ENCODE data around the gene KCTD16. TPM values are rescaled to one million over a fixed set of nuclear protein-coding genes. Genes with fewer than 3 reads are reported as not detected.

The KCTD16 gene
- total RNA-seq, 1 experiment from 2014 or later = 0.29 TPM

GRCh38 chr5:144230806-144231205, 60.1 kb downstream of the KCTD16 start:
- intact Hi-C loops (cut with micrococcal nuclease; ENCODE audit: unreplicated experiment) = no loop called here
- TF ChIP-seq CTCF (IDR thresholded peaks at IDR 0.05; ENCODE audit: insufficient read depth in 1 of 2, low read depth in 1 of 2, low read length in 1 of 2, severe bottlenecking in 1 of 2, unreplicated experiment in 1 of 2) = no peak
- Mint-ChIP-seq H3K4me3 (ENCODE audit: unreplicated experiment) (no peak overlapping the region), H3K4me1 (ENCODE audit: low read depth, unreplicated experiment) (no peaks in the 10 kb centered on the region), H3K27ac (ENCODE audit: unreplicated experiment) (no peak overlapping the region), H3K36me3 (ENCODE audit: insufficient read depth, unreplicated experiment) (no peaks in the 10 kb centered on the region), H3K9me3 (ENCODE audit: unreplicated experiment) (no peaks in the 10 kb centered on the region), H3K27me3 (ENCODE audit: insufficient read depth, unreplicated experiment) (no peaks in the 10 kb centered on the region)
- CTCF ChIA-PET = no interaction called here
- DNase-seq = no peak
- Histone ChIP-seq H3K27me3 (replicated peaks; ENCODE audit: control insufficient read depth, insufficient read depth, low read length) (no peaks in the 10 kb centered on the region; the same call in 1 of the 2 replicates), H3K4me3 (ENCODE audit: low read depth, low read length) (no peak overlapping the region), H3K9me3 (no peaks in the 10 kb centered on the region), H3K36me3 (ENCODE audit: control insufficient read depth, insufficient read depth, low read length) (no peaks in the 10 kb centered on the region), H3K4me1 (no peaks in the 10 kb centered on the region)
- BruUV-seq (replicated peaks) = no TSS peak
- POLR2A ChIA-PET = no interaction called here

- Mint-ChIP-seq H3K4me3 (ENCODE audit: unreplicated experiment) (no peak overlapping the region), H3K9me3 (ENCODE audit: unreplicated experiment) (no peaks in the 10 kb centered on the region), H3K36me3 (ENCODE audit: insufficient read depth, unreplicated experiment) (no peaks in the 10 kb centered on the region), H3K27me3 (ENCODE audit: insufficient read depth, unreplicated experiment) (no peaks in the 10 kb centered on the region), H3K27ac (ENCODE audit: unreplicated experiment) (no peak overlapping the region), H3K4me1 (ENCODE audit: low read depth, unreplicated experiment) (no peaks in the 10 kb centered on the region)
- no peaks in the 10 kb centered on the region for H3K36me3 ChIP-seq (ENCODE audit: control insufficient read depth, insufficient read depth, low read length)
- no peaks in the 10 kb centered on the region; the same call in 1 of the 2 replicates for H3K27me3 ChIP-seq (replicated peaks; ENCODE audit: control insufficient read depth, insufficient read depth, low read length)
- no peaks in the 10 kb centered on the region for H3K4me1 ChIP-seq
- no peak for DNase-seq
- BruUV-seq (replicated peaks) = no TSS peak
- TF ChIP-seq CTCF (IDR thresholded peaks at IDR 0.05; ENCODE audit: insufficient read depth in 1 of 2, low read depth in 1 of 2, low read length in 1 of 2, severe bottlenecking in 1 of 2, unreplicated experiment in 1 of 2) = no peak
- no peaks in the 10 kb centered on the region for H3K9me3 ChIP-seq
- POLR2A ChIA-PET = no interaction called here
- H3K4me3 ChIP-seq (ENCODE audit: low read depth, low read length) = no peak overlapping the region
- CTCF ChIA-PET = no interaction called here
- intact Hi-C loops (cut with micrococcal nuclease; ENCODE audit: unreplicated experiment) = no loop called here
These were observed 61.6 kb downstream of the KCTD16 start for GRCh38 chr5:144232285-144232684.

GRCh38 chr5:144236499-144236898, 65.8 kb downstream of the KCTD16 start:
- intact Hi-C loops (cut with micrococcal nuclease; ENCODE audit: unreplicated experiment) = no loop called here
- CTCF ChIA-PET = no interaction called here

More at GRCh38 chr5:144236499-144236898, 65.8 kb downstream of the KCTD16 start:
- no peaks in the 10 kb centered on the region for H3K27me3 ChIP-seq (replicated peaks; ENCODE audit: control insufficient read depth, insufficient read depth, low read length)
- Mint-ChIP-seq H3K27me3 (ENCODE audit: insufficient read depth, unreplicated experiment) (peaks cover 3% of the 10 kb centered on the region), H3K27ac (ENCODE audit: unreplicated experiment) (no peak overlapping the region), H3K4me1 (ENCODE audit: low read depth, unreplicated experiment) (no peaks in the 10 kb centered on the region), H3K4me3 (ENCODE audit: unreplicated experiment) (no peak overlapping the region), H3K9me3 (ENCODE audit: unreplicated experiment) (no peaks in the 10 kb centered on the region), H3K36me3 (ENCODE audit: insufficient read depth, unreplicated experiment) (no peaks in the 10 kb centered on the region)
- no peaks in the 10 kb centered on the region for H3K36me3 ChIP-seq (ENCODE audit: control insufficient read depth, insufficient read depth, low read length)
- BruUV-seq (replicated peaks) = no TSS peak
- H3K4me3 ChIP-seq (ENCODE audit: low read depth, low read length) = no peak overlapping the region
- no peaks in the 10 kb centered on the region for H3K4me1 ChIP-seq
- H3K9me3 ChIP-seq = no peaks in the 10 kb centered on the region
- TF ChIP-seq CTCF (IDR thresholded peaks at IDR 0.05; ENCODE audit: insufficient read depth in 1 of 2, low read depth in 1 of 2, low read length in 1 of 2, severe bottlenecking in 1 of 2, unreplicated experiment in 1 of 2) = no peak
- POLR2A ChIA-PET = no interaction called here
- no peak for DNase-seq
